ENCODE measurements around the gene GRID1.

GRID1 gene

DNA sequence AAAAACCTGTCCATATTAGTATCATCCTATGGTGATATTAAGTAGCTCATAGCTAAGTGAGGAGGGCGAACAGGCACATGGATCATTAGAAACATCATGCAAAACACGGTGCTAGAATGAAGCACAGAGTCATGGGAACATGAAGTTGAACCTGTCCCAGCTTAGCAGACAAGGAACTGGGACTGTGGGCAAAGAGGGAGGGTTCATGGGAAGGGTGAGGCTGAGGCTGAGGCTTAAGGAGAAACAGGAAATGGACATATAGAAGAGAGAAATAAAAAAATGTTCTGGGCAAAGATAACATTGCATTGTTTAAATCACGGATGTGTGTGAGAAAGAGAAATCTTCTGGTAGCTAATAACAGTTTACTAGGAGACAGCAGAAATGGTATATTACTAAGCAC, 708.1 kb downstream of the GRID1 start:
- no peak for DNase-seq

DNA sequence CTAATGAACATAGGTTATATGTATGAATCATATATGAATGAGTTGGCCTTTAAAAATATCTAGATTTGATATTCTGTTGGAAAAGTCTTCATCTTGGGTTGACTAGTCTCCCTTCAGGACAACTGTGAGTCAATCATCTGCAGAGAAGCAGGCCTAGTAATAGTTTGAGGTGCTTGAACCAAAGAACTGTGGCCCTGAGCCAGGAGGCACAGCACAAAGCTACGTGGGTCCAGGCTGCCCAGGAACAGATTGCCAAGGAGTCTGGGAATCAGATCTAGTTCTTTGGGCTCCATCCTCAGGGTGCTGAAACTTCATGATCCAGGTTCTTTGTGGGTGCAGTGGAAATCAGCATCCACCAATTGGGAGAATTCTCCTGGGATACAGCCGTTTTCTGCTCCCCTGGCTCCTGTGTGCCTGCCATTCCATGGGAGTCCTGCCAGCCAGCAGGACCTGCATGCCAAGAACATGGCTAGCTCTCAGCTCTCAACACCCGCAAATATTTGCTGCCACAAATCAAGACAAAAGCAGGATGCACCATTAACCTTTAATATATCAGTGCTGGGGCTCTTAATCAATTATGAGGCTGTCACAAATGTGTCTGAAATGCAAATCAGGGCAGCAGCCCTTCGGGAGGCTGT, 709.0 kb downstream of the GRID1 start:
- DNase-seq, result no peak

DNA sequence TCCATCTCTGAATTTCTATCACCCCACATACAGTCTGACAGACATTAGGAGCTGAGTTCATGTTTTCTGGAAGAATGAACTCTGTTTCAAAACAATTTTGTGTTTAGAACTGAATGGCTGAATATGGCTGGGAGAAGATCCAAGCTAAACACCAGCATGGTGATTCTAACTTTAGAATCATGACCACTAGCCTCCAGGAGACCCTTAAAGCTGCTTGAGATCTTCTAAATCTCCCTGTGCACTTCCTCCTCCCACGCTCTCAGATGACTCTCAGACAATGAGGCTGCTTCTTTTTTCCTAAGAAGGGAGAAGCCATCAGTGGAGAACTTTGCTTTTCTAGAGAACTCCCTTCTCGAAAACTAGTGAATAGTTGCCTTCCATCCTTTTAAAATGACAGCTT, 711.2 kb downstream of the GRID1 start:
- DNase-seq, result no peak

DNA sequence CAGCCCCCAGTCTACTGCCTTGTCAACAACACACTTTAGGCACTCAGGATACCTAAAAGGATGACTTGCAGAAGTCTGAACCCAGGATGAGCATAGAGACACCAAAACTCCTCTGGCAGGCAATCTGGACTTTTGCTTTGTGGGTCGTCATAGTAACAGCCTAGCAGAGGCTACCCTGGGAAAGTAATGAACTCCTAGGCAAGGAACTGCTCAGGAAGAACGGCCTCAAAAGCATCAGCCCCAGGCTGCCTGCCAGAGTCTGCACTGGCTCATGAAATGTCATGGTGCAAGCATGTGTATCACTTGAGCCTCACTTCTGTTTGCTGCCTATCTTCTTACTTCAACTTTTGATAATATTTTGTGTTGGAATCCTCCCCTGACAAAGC, 715.1 kb downstream of the GRID1 start:
- DNase-seq, result no peak

DNA sequence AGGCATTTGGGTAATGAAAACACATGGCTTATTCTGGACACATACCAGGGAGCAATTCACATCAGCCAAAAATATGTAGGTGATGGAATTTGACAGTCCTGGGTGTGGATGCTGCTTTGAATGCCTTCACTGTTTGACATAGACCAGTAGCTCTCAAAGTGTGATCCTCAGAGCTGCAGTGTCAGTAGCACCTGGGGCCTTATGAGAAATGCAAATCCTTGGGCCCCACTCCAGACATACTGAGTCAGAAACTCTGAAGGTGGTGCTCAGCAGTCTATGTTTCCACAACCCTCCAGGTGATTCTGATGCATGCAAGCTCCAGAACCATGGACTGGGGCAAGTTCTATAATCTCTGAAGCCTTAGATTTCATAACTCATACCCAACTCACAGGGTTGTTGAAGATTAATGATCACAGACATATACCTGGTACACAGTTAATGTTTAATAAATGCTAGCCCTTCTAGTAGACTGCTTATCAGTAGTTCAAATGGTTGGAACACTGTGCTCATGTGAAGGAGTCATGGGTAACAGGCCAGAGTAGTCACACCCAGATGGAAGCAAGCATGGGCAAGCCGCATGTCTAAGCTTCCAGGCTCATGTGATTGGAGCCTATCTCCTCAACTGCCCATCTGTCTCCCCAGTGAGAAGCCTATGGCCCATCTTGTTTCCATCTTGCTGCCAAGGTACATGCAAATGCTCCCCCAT, 715.7 kb downstream of the GRID1 start:
- no peak for DNase-seq

DNA sequence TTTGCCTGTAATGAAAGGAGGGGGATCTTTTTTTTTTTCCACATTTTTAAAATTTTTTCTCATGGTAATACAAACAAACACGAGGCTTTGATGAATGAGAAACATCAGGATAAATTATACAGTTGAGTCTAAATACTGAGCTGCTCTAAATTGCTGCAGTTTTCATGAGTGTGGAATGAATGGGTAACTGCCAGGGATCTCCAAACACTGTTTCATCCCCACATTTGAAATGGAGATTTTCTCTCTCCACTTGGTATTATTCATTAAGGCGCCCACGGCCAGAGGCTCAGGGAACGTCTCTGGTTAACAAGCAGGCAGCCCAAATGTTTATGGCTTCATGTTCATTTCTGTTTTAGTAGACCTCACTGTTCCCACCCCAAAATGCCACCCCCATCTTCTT, 717.1 kb downstream of the GRID1 start:
- no peak for DNase-seq

DNA sequence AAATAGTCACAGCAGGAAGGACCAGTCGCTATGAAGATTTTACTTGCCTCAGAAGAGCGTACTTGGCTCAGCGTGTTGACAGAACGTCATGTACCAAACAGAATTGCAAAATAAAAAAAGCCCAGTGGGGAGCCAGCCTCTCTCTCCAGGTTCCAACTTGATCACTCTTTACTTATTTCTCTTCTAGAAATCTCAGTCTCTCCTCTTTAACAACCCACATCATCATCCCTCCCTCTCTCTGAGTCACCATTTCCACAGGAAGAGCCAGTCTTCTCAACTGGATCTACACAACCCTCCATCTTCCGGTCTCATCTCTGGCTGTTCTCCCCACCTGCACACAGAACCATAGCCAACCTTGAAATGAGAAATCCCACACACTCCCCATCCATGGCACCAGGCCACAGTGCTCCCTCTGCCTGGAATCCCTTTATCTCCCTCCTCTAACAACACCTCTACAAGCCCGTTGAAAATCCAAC, 718.3 kb downstream of the GRID1 start:
- DNase-seq, result no peak

DNA sequence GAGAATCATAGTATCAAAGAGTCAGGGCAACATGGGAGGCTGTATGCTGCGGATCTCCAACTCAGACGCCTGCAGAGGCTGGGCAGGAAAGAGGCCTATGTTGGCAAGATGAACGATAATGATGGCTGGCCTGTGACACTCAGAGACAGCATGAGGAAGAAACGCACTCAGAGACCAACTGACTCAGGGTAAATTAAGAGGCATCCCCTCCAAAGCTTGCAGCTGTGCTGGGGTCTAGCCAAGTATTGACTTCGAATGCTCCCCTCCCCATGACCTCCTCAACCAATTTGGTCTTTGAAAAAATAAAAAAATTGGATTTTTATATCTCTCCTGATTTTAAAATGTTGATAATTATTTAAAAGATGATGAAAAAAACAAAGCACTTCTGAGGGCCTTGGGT, 718.9 kb downstream of the GRID1 start:
- no peak for DNase-seq

DNA sequence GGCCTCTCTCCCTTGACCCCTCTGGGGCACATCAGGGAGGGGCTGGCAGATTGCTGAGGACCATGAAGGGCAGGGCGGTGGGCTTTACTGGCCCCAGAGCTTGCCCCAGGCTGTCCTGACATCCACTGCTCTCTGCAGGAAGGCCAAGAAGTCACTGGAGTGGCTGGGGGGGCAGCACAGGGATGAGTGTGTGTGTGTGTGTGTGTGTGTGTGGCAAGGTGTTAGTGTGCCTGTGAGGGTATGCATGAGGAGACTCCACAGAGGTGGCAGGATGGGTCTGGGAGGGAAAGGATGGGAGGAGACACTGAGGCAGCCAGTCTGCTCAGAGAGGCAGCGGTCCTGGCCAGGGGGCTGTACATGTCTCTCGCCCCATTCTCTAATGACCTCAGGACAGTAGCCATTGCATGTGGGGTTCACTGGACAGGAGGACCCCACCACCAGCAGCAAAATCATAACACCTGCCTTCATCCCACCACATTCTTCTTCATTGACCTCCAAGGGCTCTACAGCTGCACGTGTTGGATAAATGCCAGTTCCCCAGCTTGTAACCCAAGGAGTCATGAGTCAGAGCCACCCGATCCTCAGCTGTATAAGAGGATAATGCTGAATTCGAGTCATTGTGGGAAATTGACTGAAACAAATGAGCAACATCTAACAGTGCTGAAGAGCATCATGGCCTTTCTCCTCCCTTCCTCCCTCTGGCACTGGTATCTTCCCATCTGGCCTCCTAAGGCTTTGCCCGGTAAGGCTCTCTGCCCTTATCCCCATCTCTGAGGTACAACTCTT, 720.5 kb downstream of the GRID1 start:
- DNase-seq, result no peak

DNA sequence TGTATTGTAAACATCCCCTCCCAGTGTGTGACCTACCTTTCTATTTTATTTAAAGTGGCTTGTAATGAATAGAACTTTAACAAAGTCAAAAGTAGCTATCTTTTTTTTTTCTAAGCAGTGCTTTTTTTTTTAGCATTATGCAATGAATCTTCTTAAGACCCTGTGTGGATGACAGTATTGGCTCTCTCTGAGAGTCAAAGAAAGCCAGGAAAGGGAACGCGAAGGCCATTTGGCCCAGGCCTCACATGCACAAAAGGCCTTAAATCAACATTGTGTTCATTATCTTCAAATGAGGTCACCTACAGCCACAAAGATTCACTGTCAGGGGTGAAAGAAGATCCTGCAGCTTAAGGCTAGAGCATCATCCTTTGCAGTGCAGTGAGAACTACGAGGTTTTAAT, 721.5 kb downstream of the GRID1 start:
- DNase-seq, result no peak

DNA sequence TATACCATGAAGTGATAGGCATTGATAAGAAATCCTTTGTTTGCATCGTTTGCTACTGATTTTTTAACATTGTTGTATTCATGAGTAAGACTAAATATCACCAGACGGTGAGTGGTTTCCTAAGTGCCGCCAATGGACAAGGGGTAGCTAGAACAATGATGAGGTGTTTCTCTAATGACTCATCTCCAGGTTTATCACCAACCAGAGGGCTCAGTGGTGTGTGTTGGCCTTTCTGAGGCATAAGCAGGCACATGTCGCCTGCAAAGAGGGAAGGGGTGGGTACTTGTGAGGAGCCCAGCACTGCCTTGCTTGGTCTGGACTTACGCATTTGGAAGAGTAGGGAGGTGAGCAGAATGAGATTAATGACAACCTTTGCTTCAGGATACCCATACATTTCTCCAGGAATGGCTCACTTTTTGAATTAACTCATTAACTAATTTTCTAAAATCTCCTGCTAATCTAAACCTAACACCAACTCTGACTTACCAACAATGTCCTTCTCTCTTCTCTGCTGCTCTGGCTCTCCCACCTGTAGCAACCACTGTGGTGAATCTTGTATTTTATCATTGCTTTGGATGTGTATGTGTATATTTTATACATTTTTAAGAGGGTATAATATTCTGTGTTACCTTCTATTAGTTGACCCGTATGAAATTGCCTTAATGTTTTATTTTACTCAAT, 722.6 kb downstream of the GRID1 start:
- no peak for DNase-seq

DNA sequence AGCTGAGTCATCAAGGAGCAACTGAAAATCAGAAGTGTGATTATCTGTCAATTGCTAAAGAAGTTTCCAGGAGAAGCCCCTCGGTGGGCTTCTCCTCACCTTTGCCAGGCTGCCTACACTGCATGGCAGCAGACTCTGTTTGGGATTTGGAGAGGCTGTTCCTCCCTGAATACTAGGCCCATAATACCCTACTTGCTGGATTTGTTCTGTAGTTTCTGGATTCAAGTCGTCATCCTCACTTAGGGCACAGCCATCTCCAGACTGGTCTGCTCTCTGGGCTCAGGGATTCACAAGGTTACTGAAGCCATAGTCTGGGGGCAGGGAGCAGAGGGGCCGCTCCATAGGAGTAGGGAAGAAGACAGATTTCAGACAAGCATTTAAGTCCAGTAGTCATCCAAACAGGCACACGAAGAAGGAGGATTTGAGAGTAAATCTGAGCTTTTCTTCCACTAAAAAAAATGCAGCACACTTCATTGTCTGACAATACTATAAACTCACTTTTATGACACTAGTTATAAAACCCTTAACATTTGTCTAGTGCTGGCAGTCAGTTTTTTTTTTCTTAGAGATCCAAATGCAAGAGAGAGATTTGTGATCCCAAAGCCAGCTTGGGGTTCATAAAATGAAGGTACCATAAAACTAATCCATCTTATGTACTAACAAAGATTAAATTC, 723.3 kb downstream of the GRID1 start:
- DNase-seq, result no peak

DNA sequence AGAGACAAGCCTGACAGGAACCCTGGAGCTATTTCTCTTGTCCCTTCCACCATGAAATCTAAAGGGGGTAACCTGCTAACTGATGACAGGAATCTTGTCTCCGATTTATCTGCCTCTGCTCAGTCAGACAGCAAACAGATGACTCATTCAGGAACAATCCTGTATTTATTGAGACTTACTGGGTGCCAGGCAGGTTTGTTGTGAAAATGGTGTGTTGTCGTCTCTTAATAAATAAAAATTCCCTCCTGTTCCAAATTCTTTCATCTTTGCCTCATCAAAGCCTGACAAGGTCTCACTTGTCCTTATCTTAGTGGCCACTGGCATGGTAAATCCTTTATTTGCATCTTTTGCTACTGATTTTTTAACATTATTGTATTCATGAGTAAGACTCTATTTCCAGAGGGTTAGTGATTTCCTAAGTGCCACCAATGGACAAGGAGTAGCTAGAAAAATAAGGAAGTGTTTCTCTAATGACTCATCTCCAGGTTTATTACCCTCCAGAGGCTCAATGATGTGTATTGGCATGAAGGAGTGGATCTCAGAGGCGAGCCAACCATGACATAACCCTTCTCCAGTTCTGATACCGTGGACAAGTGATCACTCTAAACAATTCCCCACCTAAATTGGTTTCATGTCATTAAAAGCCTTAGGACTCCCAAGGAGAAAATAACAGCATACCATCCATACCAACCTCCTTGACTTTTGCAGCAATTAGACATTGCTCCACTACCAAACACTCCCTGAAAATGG, 724.0 kb downstream of the GRID1 start:
- no peak for DNase-seq

DNA sequence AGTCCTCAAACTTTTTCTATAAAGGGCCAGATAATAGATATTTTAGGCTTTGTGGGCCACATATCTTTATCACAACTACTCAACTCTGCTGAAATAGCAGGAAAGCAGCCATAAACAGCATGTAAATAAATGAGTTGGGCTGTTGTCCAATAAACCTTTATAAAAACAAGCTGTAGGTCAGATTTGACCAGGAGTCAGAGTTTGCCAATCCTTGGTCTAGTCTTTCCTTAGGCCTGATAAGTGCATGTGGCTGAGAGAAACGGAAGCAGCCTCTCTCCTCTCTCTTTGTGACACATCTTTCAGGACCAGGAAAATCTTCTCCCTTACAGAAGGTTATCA, 724.5 kb downstream of the GRID1 start:
- DNase-seq, result no peak

DNA sequence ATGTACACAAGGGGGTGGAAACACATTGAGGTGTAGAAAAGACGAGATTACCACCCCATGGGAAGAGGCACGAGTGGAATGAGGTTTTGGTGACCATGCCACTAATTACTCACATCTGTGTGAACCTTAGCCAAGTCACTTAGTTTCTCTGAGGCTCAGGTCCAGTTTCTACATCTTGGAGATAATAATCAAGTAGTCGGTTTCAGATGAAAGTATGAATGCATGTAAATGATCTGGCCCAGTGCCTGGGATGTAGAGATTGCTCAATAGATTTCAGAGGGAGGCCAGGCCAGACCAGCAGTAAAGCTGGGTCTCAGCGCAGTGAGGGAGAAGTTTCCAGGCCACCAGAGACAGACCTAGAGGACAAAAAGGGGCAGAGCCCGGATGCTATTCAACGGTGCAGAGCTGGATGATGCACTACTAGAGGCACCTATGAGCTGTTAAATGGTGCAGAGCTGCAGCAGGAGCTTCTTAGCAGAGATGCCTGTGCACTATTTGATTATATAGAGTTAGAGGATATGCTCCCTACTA, 725.1 kb downstream of the GRID1 start:
- no peak for DNase-seq

DNA sequence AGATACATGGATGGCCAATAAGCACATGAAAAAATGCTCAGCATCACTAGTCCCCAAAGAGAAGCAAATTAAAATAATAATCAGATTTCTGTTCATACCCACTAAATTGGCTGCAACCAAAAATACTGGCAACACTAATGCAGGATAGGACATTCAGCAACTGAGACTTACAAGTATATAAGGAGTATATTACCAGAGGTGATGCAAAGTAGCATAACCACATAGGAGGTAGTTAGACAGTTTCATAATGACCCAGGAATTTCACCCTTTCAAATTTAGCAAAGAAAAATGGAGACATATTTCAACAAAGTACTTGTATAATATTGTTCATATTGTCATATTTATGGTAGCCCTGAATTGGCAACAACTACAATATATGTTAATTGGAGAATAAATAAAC, 727.8 kb downstream of the GRID1 start:
- DNase-seq, result no peak

DNA sequence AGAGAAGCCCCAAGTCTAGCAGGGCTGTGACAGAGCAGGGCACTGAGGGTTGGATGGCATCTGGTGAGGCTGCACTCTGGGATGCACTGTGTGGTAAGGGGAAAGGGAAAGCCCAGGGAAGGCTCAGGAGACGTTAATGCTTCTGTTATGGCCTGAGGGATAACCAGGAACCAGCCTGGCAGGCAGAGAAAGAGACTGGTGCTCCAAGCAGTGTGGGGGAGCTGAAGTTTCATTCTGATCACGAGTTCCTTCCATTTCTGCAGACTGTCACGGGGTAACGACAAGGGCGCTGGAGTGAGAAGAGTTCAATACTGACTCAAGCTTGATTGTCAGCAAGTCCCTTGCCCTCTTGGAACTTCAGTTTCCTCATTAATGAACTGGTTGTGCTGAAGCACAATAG, 730.9 kb downstream of the GRID1 start:
- no peak for DNase-seq

DNA sequence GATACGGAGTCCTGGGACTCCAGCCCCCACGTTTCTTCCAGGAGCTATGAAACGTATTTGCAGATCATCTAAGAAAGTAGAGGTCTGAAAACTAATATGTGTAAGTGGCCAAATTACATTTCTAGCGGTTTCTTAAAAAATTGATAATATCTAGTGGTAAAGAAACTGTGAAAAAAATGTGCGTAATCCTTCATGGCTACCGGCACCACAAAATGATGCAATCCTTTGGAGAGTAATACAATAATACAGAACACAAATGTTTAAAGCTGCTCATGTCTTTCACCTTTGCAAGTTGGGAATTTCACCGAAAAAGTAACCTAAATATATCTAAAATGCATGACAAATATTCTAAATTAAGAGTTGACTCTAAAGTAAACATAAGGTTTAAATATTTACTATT, 742.1 kb downstream of the GRID1 start:
- no peak for DNase-seq

DNA sequence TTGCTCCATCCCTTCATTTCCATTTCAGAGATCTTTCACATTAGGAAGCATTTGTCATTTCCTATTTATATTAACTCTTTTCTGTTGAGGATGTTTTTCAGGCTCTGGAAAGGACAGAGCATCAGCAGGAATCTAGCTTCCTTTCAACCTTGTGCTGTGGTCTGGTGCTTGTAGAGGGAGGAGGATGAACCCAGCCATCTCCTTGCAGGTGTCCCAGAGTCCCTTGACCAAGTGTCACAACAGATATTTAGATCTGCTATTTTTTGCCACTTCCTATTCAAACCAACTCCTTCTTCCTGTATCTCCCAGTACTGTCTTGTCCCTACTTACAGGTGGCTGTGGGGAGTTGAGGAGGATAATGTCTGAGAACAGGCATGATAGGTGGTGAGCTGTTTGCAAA, 742.8 kb downstream of the GRID1 start:
- DNase-seq, result no peak

DNA sequence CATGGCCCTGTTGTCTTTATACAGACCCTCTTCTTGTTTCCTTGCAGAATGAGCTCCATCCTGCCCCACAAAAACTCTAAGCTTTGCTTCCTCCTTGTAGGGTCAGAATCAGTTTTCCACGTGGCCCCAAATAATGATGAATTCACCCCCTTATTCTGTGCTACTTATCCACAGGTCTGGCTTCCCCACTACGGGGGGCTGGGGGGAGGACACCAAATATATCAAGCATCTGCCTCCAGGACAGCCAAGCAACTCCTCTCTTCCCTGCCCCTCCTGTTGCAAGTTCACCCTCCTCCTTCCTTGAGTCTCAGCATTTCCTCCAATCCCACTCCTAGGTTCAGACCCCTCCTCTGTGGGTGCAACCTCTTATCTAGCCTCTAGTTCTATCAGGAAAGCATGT, 743.3 kb downstream of the GRID1 start:
- no peak for DNase-seq

DNA sequence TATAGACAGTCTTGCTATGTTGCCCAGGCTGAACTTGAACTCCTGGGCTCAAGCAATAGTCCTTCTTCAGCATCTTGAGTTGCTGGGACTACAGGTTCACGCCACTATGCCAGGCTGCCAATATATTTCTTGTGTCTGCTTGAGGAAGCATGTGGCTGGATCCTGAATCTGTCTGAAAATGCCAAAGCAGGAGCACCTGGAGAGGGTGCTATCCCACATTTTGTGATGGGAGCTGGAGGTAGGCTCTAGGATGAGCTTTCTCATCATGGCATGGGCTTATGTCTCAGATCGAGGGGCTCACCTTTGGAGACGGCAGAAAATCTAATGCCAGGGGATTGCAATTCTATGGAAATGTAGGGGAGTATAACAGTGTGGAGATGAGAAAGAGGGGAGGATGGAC, 744.2 kb downstream of the GRID1 start:
- no peak for DNase-seq

DNA sequence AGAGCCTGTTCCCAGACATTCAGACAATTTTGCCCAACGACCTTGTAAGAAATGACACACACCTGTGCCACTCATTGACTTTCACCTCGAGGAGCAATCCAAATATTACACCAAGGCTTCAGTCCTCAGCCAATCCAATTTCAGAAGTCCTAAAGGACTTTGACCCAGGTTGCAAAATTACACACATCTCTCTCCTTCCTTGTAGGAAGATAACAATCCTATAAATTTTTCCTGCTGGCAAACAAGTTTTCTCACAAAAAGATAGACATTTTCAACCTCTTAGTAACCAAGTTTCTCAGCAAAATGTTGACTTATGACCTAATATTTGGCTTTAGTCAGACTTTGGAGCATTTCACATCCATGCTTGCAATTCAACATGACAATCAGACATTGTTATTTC, 745.0 kb downstream of the GRID1 start:
- no peak for DNase-seq
